ENCODE results near the gene ACSF3. TPM values are rescaled to one million over a fixed set of nuclear protein-coding genes. Genes with fewer than 3 reads are reported as not detected.
A peak's percentile ranks its signal among the peaks of the same experiment; 100 is the strongest.
"Not testable (repeated sequence)": the region's sequence is repeated elsewhere in the genome, so short reads cannot be mapped to it uniquely, and the experiment has no call there.

The ACSF3 gene
- total RNA-seq, 1 experiment from 2014 or later: 36.5 TPM

DNA sequence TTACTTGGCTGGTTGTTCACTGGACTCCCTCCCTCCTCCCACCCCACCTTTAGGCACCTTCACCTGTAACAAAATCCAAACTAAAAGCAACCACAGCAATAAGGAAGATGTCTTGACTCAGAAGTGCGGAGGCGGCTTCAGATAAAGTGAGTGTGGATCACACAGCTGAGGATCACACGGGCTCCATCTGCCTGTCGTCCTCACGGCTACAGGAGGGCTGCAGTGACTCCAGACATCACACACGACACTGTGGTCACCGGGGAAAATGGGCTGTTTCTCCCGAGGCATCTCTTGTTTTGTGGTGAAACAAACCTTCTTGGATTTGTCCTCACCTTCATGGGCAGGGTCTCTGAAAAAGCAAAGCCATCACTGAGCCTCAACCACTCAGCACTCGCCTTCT is 7.9 kb upstream of the ACSF3 start:
- in situ Hi-C loops (cut with HindIII; ENCODE audit: low pct_unique_long_range_greater_than_20kb, low sequenced_read_pairs): no loop called here
- no peak for DNase-seq (ENCODE audit: low read depth)

GRCh38 chr16:89087922-89088497 is 5.6 kb upstream of the ACSF3 start:
- in situ Hi-C loops (cut with HindIII; ENCODE audit: low pct_unique_long_range_greater_than_20kb, low sequenced_read_pairs): no loop called here
- no peak for DNase-seq (ENCODE audit: low read depth)

- in situ Hi-C loops (cut with HindIII; ENCODE audit: low pct_unique_long_range_greater_than_20kb, low sequenced_read_pairs): no loop called here
- DNase-seq (ENCODE audit: low read depth): no peak
These were observed 4.5 kb upstream of the ACSF3 start for GRCh38 chr16:89089120-89089519.

DNA sequence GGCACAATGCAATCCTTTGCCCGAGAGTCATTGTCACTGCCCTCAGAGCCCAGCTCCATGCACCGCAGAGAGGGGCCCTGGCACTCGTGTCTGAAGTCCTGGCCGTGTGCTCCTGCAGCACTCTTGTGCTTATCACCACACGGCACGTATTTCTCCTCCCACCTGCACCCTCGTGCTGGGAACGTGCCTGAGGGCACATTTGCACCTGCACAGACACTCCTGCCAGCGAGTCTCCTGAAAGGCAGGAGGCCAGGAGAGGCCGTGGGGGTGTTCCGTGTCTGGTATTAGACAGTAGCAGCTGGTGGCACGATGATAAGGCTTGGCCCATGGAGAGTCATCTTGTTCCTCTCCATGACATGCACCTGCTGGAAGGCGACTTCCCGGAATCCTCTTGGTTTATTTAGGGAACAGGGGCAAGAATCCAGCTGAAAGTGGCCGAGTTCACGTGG is 3.4 kb upstream of the ACSF3 start:
- no peak for DNase-seq (ENCODE audit: low read depth)
- in situ Hi-C loops (cut with HindIII; ENCODE audit: low pct_unique_long_range_greater_than_20kb, low sequenced_read_pairs): no loop called here

- DNase-seq (ENCODE audit: low read depth): no peak
- in situ Hi-C loops (cut with HindIII; ENCODE audit: low pct_unique_long_range_greater_than_20kb, low sequenced_read_pairs): no loop called here
These were observed 2.8 kb upstream of the ACSF3 start for GRCh38 chr16:89090669-89091426.

- in situ Hi-C loops (cut with HindIII; ENCODE audit: low pct_unique_long_range_greater_than_20kb, low sequenced_read_pairs): no loop called here
- no peak for DNase-seq (ENCODE audit: low read depth)
These were observed 1.6 kb upstream of the ACSF3 start for GRCh38 chr16:89092013-89092412.

DNA sequence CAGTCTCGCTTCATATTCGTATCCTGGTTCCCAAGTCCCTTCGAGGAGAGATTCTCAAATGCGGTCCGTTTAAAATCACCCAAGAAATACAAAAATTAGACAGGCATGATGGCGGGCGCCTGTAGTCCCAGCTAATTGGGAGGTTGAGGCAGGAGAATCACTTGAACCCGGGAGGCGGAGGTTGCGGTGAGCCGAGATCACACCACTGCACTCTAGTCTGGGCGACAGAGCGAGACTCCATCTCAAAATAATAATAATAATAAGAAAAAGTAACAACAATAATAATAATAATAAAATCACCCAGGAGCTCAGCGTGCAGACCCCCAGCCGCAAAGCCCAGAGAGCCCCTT is 425 bp upstream of the ACSF3 start:
- in situ Hi-C loops (cut with HindIII; ENCODE audit: low pct_unique_long_range_greater_than_20kb, low sequenced_read_pairs); DNase-seq (ENCODE audit: low read depth): not testable (repeated sequence)

- in situ Hi-C loops (cut with HindIII; ENCODE audit: low pct_unique_long_range_greater_than_20kb, low sequenced_read_pairs): no loop called here
- DNase-seq (ENCODE audit: low read depth): peak; percentile 26
These were observed 714 bp downstream of the ACSF3 start for GRCh38 chr16:89094252-89094879.

DNA sequence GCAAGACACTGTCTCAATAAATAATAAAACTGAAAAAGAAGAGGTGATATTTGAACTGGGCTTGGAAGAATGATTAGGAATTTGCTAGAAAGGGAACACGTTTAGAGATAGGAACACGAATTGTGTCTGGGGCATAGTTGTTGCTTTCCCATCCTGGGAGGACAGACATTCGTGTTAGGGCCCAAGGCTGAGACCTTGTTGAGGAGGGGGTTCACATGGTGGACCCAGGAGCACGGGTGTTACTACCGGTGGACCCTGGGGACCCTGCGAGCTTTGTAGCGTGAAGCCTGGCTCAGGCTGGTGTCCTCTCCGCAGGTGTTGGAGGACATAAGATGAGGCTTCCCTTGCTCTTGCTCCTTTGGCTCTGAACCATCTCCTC is 1.2 kb downstream of the ACSF3 start:
- in situ Hi-C loops (cut with HindIII; ENCODE audit: low pct_unique_long_range_greater_than_20kb, low sequenced_read_pairs): no loop called here
- no peak for DNase-seq (ENCODE audit: low read depth)

GRCh38 chr16:89095491-89095951 is 1.9 kb downstream of the ACSF3 start:
- in situ Hi-C loops (cut with HindIII; ENCODE audit: low pct_unique_long_range_greater_than_20kb, low sequenced_read_pairs): no loop called here
- no peak for DNase-seq (ENCODE audit: low read depth)

DNA sequence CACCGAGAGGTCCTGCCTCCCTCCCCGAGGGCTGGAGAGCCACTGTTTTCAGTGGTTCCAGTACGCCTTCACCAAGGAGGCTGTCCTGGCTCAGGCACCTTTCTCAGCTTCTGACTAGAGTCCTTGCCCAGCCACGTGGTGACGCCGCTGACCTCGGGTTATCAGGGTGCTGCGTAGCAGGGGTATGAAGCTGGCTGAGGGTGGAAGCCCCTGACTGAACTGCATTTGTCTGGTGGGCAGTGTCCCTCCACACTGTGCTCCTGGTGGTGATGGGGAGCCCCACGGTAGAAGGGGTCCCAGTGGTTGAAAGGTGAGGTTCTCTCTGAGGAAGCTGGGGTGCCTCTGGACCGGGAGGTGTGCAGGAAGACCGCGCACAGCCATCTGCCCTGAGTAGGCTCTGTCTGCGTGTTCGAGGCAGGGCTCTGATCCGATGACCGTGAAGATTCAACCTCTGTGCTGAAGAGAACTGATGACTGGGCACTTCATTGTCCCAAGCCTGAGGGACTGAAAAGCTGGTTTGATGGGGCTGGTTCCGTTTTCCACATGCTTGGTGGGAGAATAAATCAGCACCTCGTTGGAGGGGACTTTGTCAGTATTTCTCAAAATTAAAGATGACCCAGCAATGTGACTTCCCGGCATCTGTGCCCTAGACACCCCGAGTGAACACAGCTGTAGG is 2.5 kb downstream of the ACSF3 start:
- DNase-seq (ENCODE audit: low read depth): no peak
- in situ Hi-C loops (cut with HindIII; ENCODE audit: low pct_unique_long_range_greater_than_20kb, low sequenced_read_pairs): no loop called here

GRCh38 chr16:89096768-89097391 is 3.2 kb downstream of the ACSF3 start:
- in situ Hi-C loops (cut with HindIII; ENCODE audit: low pct_unique_long_range_greater_than_20kb, low sequenced_read_pairs): no loop called here
- no peak for DNase-seq (ENCODE audit: low read depth)

- in situ Hi-C loops (cut with HindIII; ENCODE audit: low pct_unique_long_range_greater_than_20kb, low sequenced_read_pairs): no loop called here
- no peak for DNase-seq (ENCODE audit: low read depth)
These were observed 3.7 kb downstream of the ACSF3 start for GRCh38 chr16:89097392-89097772.

GRCh38 chr16:89098767-89099430 is 5.2 kb downstream of the ACSF3 start:
- DNase-seq (ENCODE audit: low read depth): no peak
- in situ Hi-C loops (cut with HindIII; ENCODE audit: low pct_unique_long_range_greater_than_20kb, low sequenced_read_pairs): no loop called here

- in situ Hi-C loops (cut with HindIII; ENCODE audit: low pct_unique_long_range_greater_than_20kb, low sequenced_read_pairs): no loop called here
- DNase-seq (ENCODE audit: low read depth): no peak
These were observed 6.3 kb downstream of the ACSF3 start for GRCh38 chr16:89099905-89100304.

DNA sequence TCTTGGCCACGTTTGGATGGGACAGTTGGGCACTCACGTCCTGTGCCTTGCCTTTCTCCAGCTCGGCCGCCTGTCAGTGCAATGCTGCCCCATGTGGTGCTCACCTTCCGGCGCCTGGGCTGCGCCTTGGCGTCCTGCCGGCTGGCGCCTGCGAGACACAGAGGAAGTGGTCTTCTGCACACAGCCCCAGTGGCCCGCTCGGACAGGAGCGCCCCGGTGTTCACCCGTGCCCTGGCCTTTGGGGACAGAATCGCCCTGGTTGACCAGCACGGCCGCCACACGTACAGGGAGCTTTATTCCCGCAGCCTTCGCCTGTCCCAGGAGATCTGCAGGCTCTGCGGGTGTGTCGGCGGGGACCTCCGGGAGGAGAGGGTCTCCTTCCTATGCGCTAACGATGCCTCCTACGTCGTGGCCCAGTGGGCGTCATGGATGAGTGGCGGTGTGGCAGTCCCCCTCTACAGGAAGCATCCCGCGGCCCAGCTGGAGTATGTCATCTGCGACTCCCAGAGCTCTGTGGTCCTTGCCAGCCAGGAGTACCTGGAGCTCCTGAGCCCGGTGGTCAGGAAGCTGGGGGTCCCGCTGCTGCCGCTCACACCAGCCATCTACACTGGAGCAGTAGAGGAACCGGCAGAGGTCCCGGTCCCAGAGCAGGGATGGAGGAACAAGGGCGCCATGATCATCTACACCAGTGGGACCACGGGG is 7.1 kb downstream of the ACSF3 start:
- in situ Hi-C loops (cut with HindIII; ENCODE audit: low pct_unique_long_range_greater_than_20kb, low sequenced_read_pairs): no loop called here
- DNase-seq (ENCODE audit: low read depth): no peak

GRCh38 chr16:89101303-89102040 is 7.8 kb downstream of the ACSF3 start:
- DNase-seq (ENCODE audit: low read depth): no peak
- in situ Hi-C loops (cut with HindIII; ENCODE audit: low pct_unique_long_range_greater_than_20kb, low sequenced_read_pairs): no loop called here
